ENCODE data around the gene RFNG. TPM values are rescaled to one million over a fixed set of nuclear protein-coding genes. Genes with fewer than 3 reads are reported as not detected.

The RFNG gene
- total and polyA plus RNA-seq, 2 of the 13 experiments (the other 11 are each of a cell fraction or from before 2014, with no cell fraction given) = 61.4 to 64.0 TPM

DNA sequence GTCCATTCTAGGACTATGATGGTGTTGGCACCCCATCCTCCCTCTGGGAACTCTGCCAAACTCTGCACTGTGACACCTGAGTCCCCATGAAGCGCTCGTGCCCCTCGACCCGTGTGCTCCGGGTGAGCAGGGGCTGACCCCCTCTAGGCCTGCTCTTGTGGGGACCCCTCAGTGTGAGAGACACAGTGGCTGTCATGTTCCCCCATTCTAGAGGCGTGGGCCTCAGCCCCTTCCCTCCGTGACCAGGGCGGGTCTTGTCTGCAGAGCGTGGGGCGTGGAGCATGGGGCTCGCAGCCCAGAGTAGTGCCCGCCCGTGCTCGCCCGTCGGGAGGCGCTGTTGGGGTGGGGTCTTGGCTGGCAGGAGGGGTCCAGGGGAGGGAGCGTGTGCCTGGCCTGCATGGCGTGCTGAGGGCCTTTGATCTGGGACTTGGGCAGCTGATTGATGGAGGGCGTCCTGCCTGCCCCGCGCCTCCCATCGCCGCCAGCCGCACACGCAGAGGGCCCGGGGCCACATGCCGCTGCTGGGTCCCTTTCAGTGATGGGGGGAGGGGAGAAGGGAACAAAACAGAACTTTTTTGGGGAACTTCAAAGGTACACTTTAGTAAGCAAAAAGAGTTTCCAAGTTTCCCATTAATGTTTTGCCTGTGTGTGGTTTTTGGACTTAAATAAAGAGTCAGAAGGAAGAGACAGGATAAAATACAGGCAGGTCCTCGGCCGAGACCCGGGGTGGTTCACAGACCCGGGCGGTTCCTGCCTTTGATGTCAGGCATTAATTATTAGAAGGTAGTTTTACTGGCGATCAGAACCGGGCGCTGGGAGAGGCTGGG lies 51.4 kb downstream of the RFNG start (continued):
- TF ChIP-seq ZNF20 (CRISPR knock-in tag; IDR thresholded peaks at IDR 0.05) (no peak), ZNF546 (CRISPR knock-in tag; conservative IDR thresholded peaks at IDR 0.05) (no peak; the same call in 1 of the 2 replicates), ZNF616 (CRISPR knock-in tag; IDR thresholded peaks at IDR 0.05; ENCODE audit: low read depth) (no peak; the same call in 1 of the 2 replicates), ELF1 (CRISPR knock-in tag; IDR thresholded peaks at IDR 0.05) (no peak), SOX6 (IDR thresholded peaks at IDR 0.05) (no peak), SOX6 (CRISPR knock-in tag; IDR thresholded peaks at IDR 0.05) (no peak; the same call in 1 of the 2 replicates), ZNF264 (CRISPR knock-in tag; IDR thresholded peaks at IDR 0.05) (no peak; the same call in 1 of the 2 replicates), ZNF24 (IDR thresholded peaks at IDR 0.05) (no peak), ZNF30 (CRISPR knock-in tag; IDR thresholded peaks at IDR 0.05) (no peak; the same call in 1 of the 2 replicates), SMAD1 (CRISPR knock-in tag; IDR thresholded peaks at IDR 0.05; ENCODE audit: borderline replicate concordance, low read depth) (no peak; the same call in none of the 2 replicates), ZBTB3 (CRISPR knock-in tag; IDR thresholded peaks at IDR 0.05; ENCODE audit: borderline replicate concordance, low read depth) (peak; percentile 43; the same call in 1 of the 2 replicates), ETV6 (CRISPR knock-in tag; conservative IDR thresholded peaks at IDR 0.05) (peak; percentile 51), BRCA1 (CRISPR knock-in tag; IDR thresholded peaks at IDR 0.05) (no peak), ZFP82 (CRISPR knock-in tag; IDR thresholded peaks at IDR 0.05; ENCODE audit: borderline replicate concordance) (no peak; the same call in 1 of the 2 replicates), FOXO1 (CRISPR knock-in tag; IDR thresholded peaks at IDR 0.05) (0 out of 2 replicates have a peak, but pooled peaks have one; percentile 68), SNRNP70 (IDR thresholded peaks at IDR 0.05; ENCODE audit: low read depth, low read length) (no peak), SAFB2 (CRISPR knock-in tag; IDR thresholded peaks at IDR 0.05; ENCODE audit: borderline replicate concordance, low read depth) (no peak)
- TF ChIP-seq, protein P1, sequence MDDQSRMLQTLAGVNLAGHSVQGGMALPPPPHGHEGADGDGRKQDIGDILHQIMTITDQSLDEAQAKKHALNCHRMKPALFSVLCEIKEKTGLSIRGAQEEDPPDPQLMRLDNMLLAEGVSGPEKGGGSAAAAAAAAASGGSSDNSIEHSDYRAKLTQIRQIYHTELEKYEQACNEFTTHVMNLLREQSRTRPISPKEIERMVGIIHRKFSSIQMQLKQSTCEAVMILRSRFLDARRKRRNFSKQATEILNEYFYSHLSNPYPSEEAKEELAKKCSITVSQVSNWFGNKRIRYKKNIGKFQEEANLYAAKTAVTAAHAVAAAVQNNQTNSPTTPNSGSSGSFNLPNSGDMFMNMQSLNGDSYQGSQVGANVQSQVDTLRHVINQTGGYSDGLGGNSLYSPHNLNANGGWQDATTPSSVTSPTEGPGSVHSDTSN (CRISPR knock-in tag; IDR thresholded peaks at IDR 0.05; ENCODE audit: borderline replicate concordance) = no peak
- TF ChIP-seq, protein P2, sequence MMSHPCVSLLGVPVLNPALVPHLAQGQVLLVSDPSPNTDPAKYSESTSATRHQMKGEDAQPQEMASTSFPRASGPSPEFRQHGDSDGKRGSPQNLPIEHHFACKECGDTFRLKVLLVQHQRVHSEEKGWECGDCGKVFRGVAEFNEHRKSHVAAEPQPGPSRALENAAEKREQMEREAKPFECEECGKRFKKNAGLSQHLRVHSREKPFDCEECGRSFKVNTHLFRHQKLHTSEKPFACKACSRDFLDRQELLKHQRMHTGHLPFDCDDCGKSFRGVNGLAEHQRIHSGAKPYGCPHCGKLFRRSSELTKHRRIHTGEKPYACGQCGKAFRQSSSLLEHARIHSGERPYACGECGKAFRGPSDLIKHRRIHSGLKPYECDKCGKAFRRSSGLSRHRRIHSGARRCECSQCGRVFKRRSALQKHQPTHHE (CRISPR knock-in tag; IDR thresholded peaks at IDR 0.05; ENCODE audit: borderline replicate concordance) = peak; percentile 84; the same call in 1 of the 2 replicates
- TF ChIP-seq, protein P3, sequence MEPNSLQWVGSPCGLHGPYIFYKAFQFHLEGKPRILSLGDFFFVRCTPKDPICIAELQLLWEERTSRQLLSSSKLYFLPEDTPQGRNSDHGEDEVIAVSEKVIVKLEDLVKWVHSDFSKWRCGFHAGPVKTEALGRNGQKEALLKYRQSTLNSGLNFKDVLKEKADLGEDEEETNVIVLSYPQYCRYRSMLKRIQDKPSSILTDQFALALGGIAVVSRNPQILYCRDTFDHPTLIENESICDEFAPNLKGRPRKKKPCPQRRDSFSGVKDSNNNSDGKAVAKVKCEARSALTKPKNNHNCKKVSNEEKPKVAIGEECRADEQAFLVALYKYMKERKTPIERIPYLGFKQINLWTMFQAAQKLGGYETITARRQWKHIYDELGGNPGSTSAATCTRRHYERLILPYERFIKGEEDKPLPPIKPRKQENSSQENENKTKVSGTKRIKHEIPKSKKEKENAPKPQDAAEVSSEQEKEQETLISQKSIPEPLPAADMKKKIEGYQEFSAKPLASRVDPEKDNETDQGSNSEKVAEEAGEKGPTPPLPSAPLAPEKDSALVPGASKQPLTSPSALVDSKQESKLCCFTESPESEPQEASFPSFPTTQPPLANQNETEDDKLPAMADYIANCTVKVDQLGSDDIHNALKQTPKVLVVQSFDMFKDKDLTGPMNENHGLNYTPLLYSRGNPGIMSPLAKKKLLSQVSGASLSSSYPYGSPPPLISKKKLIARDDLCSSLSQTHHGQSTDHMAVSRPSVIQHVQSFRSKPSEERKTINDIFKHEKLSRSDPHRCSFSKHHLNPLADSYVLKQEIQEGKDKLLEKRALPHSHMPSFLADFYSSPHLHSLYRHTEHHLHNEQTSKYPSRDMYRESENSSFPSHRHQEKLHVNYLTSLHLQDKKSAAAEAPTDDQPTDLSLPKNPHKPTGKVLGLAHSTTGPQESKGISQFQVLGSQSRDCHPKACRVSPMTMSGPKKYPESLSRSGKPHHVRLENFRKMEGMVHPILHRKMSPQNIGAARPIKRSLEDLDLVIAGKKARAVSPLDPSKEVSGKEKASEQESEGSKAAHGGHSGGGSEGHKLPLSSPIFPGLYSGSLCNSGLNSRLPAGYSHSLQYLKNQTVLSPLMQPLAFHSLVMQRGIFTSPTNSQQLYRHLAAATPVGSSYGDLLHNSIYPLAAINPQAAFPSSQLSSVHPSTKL (CRISPR knock-in tag; IDR thresholded peaks at IDR 0.05) = peak; percentile 23
- TF ChIP-seq, protein P4, sequence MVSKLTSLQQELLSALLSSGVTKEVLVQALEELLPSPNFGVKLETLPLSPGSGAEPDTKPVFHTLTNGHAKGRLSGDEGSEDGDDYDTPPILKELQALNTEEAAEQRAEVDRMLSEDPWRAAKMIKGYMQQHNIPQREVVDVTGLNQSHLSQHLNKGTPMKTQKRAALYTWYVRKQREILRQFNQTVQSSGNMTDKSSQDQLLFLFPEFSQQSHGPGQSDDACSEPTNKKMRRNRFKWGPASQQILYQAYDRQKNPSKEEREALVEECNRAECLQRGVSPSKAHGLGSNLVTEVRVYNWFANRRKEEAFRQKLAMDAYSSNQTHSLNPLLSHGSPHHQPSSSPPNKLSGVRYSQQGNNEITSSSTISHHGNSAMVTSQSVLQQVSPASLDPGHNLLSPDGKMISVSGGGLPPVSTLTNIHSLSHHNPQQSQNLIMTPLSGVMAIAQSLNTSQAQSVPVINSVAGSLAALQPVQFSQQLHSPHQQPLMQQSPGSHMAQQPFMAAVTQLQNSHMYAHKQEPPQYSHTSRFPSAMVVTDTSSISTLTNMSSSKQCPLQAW (CRISPR knock-in tag; IDR thresholded peaks at IDR 0.05) = peak; percentile 49; the same call in 1 of the 2 replicates
